Left ventricle myocardium superior (tissue), 1 donor: Measurements from ENCODE around the gene ANKRD12. TPM values are rescaled to one million over a fixed set of nuclear protein-coding genes. Genes with fewer than 3 reads are reported as not detected.

Experiments
- ATAC-seq: fragments of 200-7000 bp; cut with Tn5 transposase; one replicate; pipeline ENCODE4 v1.9.1; 2020; ENCODE audit warnings: mild to moderate bottlenecking, moderate library complexity
- DNase-seq: peaks from one replicate; pipeline ENCODE4 v3.0.0-alpha.2; 2020
- intact Hi-C: fragments of 100-400 bp; cut with micrococcal nuclease; formaldehyde crosslinking; loops from one replicate; pipeline ENCODE4 v1.11.0; 2022
- total RNA-seq: library from RNA; stranded (reverse); fragmentation: NEBNext Ultra II Directional; extraction: Animal tissue kit (Norgen Biotek cat#: 25700); gene quantifications from one replicate; pipeline ENCODE4 v1.2.1, GENCODE V29; 2021
- donor health status: DM: no; HTN: yes; CAD: no; lungs with severe emphysema.

The ANKRD12 gene
- total RNA-seq, 1 donor from 2014 or later: 46.1 TPM

- intact Hi-C loops: no loop called here
- ATAC-seq (no peak), DNase-seq (no peak)
These were observed 184.5 kb downstream of the ANKRD12 start for GRCh38 chr18:9321017-9321452.

- intact Hi-C loops: no loop called here
- ATAC-seq: no peak
- DNase-seq: no peak
These were observed 185.2 kb downstream of the ANKRD12 start for GRCh38 chr18:9321736-9322135.

GRCh38 chr18:9322744-9323143, 186.2 kb downstream of the ANKRD12 start:
- DNase-seq (no peak), ATAC-seq (no peak)
- intact Hi-C loops: no loop called here

- intact Hi-C loops: no loop called here
- no peak for DNase-seq
- ATAC-seq: no peak
These were observed 187.3 kb downstream of the ANKRD12 start for GRCh38 chr18:9323750-9324445.

GRCh38 chr18:9325716-9326115, 189.1 kb downstream of the ANKRD12 start:
- intact Hi-C loops: no loop called here
- ATAC-seq: no peak
- no peak for DNase-seq

- ATAC-seq: no peak
- DNase-seq: no peak
- intact Hi-C loops: no loop called here
These were observed 192.2 kb downstream of the ANKRD12 start for GRCh38 chr18:9328776-9329175.

GRCh38 chr18:9329471-9329870, 192.9 kb downstream of the ANKRD12 start:
- intact Hi-C loops: no loop called here
- ATAC-seq (no peak), DNase-seq (no peak)

GRCh38 chr18:9330419-9330818, 193.8 kb downstream of the ANKRD12 start:
- ATAC-seq (no peak), DNase-seq (no peak)
- intact Hi-C loops: no loop called here

- ATAC-seq (peak; percentile 59), DNase-seq (peak; percentile 23)
- intact Hi-C loops: no loop called here
These were observed 197.1 kb downstream of the ANKRD12 start for GRCh38 chr18:9333441-9334328.

- intact Hi-C loops: no loop called here
- peak; percentile 96 for DNase-seq
- ATAC-seq: peak; percentile 97
These were observed 197.9 kb downstream of the ANKRD12 start, which contains the start of gene TWSG1 for GRCh38 chr18:9334329-9334972. TWSG1 (plus strand) TSS chr18:9334773; CDS start chr18:9337230, 2,457 bp downstream.

- DNase-seq (no peak), ATAC-seq (peak; percentile 64)
- intact Hi-C loops: no loop called here
These were observed 198.6 kb downstream of the ANKRD12 start for GRCh38 chr18:9334973-9335696.

Other genes starting within 250 kb of the ANKRD12 start
- 496 TPM for gene NDUFV2, start 34.1 kb upstream of the ANKRD12 start, total RNA-seq
- gene TWSG1, start 198.0 kb downstream of the ANKRD12 start, total RNA-seq: 10.0 TPM